ENCODE data around the gene CCDC54.

DNA sequence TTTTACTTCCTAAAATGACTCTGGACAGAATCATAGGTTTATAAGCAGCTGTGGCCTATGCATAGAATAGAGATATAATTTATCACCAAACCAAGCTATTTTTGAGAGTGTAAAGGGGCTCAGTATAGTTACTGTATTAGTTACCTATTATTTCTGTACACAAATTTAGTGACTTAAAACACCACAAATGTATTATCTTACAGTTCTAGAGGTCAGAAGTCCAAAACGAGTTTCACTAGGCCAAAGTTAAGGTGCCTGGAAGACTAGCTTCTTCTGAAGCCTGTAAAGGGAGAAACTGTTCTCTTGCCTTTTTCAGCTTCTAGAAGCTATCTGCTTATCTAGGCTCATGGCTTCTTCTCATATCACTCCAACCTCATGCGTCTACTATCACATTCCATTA, 30.1 kb downstream of the CCDC54 start:
- TF ChIP-seq, protein P1, sequence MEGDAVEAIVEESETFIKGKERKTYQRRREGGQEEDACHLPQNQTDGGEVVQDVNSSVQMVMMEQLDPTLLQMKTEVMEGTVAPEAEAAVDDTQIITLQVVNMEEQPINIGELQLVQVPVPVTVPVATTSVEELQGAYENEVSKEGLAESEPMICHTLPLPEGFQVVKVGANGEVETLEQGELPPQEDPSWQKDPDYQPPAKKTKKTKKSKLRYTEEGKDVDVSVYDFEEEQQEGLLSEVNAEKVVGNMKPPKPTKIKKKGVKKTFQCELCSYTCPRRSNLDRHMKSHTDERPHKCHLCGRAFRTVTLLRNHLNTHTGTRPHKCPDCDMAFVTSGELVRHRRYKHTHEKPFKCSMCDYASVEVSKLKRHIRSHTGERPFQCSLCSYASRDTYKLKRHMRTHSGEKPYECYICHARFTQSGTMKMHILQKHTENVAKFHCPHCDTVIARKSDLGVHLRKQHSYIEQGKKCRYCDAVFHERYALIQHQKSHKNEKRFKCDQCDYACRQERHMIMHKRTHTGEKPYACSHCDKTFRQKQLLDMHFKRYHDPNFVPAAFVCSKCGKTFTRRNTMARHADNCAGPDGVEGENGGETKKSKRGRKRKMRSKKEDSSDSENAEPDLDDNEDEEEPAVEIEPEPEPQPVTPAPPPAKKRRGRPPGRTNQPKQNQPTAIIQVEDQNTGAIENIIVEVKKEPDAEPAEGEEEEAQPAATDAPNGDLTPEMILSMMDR (IDR thresholded peaks at IDR 0.05) = no peak
- TF ChIP-seq EP300 (IDR thresholded peaks at IDR 0.05) (no peak), POLR2A (IDR thresholded peaks at IDR 0.05) (no peak)

Data from tibial nerve (tissue), 4 donors.